AG09319 (cell line): ENCODE results near the gene CCDC170.

Experiments used
- DNase-seq: peaks from one replicate; pipeline ENCODE4 v3.0.0-alpha.2; 2010; ENCODE audit warnings: low read depth; ENCODE audit errors: extremely low read depth
- CTCF ChIP-seq: IDR thresholded peaks from 2 replicates; pipeline ENCODE4 v1.5.1; 2011; ENCODE audit warnings: low read depth, mild to moderate bottlenecking, inconsistent platforms, low read length, moderate library complexity

Gene CCDC170

GRCh38 chr6:151630387-151630786, 136.6 kb downstream of the CCDC170 start:
- no peak for DNase-seq
- no peak for TF ChIP-seq CTCF

- DNase-seq, result no peak
- TF ChIP-seq CTCF, result no peak
Measured at GRCh38 chr6:151630991-151631655, 137.3 kb downstream of the CCDC170 start.

GRCh38 chr6:151632415-151632987, 138.7 kb downstream of the CCDC170 start:
- no peak for TF ChIP-seq CTCF
- DNase-seq, result no peak

- no peak for TF ChIP-seq CTCF
- DNase-seq, result no peak
Measured at GRCh38 chr6:151633526-151634335, 139.9 kb downstream of the CCDC170 start.

GRCh38 chr6:151634336-151634720, 140.5 kb downstream of the CCDC170 start:
- TF ChIP-seq CTCF, result no peak
- no peak for DNase-seq

GRCh38 chr6:151635741-151636140, 141.9 kb downstream of the CCDC170 start:
- DNase-seq, result no peak
- TF ChIP-seq CTCF, result no peak

- no peak for DNase-seq
- TF ChIP-seq CTCF, result no peak
Measured at GRCh38 chr6:151637814-151638213, 144.0 kb downstream of the CCDC170 start.
